Measurements from ENCODE around the gene IFNW1. TPM values are rescaled to one million over a fixed set of nuclear protein-coding genes. Genes with fewer than 3 reads are reported as not detected.
"Not testable (repeated sequence)": the region's sequence is repeated elsewhere in the genome, so short reads cannot be mapped to it uniquely, and the experiment has no call there.

Gene IFNW1
- total RNA-seq: not detected
- long read RNA-seq, donor 1: 0 reads
- long read RNA-seq, donor 2: 0 reads

DNA sequence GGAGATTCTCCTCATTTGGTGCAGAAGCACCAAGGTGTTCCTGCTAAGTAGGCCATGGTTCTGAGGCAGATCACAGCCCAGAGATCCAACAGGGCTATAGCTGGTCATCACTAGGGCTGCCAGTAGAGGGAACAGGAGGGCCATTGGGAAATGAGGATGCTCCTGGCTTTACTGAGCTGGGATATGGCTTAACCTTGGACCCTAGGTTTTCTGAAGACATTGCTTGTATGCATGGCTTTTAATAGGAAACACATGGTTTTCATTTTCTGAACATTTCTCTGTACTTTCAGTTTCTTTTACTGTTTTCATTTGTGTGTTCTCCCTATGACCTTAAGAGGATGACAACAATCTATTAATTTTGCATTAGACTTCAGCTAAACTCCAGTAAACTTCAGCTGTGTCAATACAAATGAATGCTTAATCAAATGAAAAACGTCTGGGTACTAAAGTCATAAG, at the start of gene IFNW1:
IFNW1 (minus strand) TSS at position 406 of the 456 bp plus-strand sequence; CDS start at position 144, 262 bp downstream.
- intact Hi-C loops (cut with DNase I): no loop called here
- no peak for DNase-seq (ENCODE audit: low spot score)

- intact Hi-C loops (cut with DNase I): not testable (repeated sequence)
Observed at GRCh38 chr9:21187487-21187886, 45.9 kb upstream of the IFNW1 start, which contains the start of gene IFNA4. Gene IFNA4, minus strand, starts transcription at chr9:21187587. Its CDS starts 56 bp downstream, at chr9:21187531.

DNA sequence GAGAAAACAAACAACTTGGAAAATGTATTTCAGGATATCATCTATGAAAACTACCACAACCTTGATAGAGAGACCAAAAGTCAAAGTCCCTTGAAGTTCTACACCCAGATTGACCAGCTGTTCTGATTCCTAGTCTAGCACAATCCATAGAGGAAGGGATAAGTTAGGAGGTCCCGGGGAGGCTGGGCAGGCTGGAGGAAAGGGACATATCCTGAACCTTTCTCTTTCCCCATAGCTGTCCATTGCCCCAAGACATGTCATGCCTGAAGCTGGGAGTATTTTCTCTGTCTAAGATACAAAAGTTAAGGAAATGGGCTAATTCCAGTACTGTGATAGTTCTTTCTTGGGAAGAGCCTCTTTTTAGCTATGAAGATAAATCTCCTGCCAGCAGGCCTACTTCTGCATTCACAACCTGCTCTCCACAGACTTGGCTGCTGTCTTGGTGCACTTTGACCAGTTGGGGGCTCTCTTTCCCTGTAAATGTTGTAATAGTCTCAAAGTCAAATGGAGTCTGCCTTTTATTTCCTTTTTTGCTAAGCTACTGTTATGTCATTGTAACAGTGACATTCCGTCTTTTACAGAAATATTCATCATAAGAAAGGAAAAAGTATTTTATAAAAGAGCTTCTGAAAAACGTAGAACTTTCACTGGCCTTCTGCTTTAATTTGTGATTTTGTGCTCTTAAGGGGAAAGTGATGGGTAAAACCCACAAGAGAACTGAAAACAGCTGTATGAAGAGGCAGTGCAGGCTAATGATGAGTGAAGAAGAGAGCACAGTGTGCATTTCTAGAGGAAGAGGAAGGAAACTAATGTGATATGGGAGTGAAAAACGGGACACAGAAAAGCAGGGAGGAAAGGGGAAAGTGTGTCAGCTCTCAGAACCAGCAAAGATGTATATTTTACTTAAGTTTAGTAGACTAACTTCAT, 41.4 kb upstream of the IFNW1 start:
- DNase-seq (ENCODE audit: low spot score); intact Hi-C loops (cut with DNase I): not testable (repeated sequence)

More at GRCh38 chr9:21187487-21187886, 45.9 kb upstream of the IFNW1 start, which contains the start of gene IFNA4:
- DNase-seq (ENCODE audit: low spot score): not testable (repeated sequence)

GRCh38 chr9:21174671-21175070, 33.0 kb upstream of the IFNW1 start:
- no peak for DNase-seq (ENCODE audit: low spot score)
- intact Hi-C loops (cut with DNase I): no loop called here

DNA sequence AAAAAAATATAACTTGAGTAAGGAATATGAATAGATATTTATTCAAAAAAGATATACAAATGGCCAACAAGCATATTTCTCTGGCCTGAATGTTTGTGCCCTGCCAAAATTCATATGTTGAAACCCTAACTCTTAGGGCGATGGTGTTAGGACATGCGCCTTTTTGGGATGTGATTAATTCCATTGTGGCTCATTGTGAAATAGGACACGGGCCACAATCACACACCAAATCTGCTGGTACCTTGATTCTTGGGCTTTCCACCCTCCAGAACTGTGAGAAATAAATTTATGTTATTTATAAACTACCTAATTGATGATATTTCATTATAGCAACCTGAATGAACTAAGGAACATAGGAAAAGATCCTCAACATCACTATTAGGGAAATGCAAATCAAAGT, 30.5 kb upstream of the IFNW1 start:
- no peak for DNase-seq (ENCODE audit: low spot score)
- intact Hi-C loops (cut with DNase I): no loop called here

GRCh38 chr9:21171351-21171750, 29.7 kb upstream of the IFNW1 start:
- intact Hi-C loops (cut with DNase I): no loop called here
- no peak for DNase-seq (ENCODE audit: low spot score)

- intact Hi-C loops (cut with DNase I); DNase-seq (ENCODE audit: low spot score): not testable (repeated sequence)
Observed at GRCh38 chr9:21166560-21166959, 24.9 kb upstream of the IFNW1 start, which contains the start of gene IFNA21. Gene IFNA21, minus strand, starts transcription at chr9:21166660. Its CDS starts 48 bp downstream, at chr9:21166612.

DNA sequence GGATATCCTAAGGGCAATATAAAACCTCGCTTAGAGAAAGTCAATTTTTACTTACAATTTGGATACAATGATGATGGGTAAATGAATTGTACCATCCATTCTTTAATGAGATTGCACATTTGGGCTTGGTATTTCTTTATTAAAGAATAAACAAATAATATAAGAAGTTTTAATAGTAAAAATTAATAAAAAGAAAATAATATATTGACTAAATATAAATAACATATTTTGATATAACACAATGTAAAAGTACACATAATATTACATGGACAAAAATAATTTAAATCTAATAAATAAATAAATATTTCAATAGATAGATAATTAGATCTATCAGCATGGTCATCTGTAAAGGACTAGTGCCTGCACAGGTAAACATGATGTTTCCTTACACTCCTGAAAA, 23.9 kb upstream of the IFNW1 start:
- intact Hi-C loops (cut with DNase I): no loop called here
- no peak for DNase-seq (ENCODE audit: low spot score)

DNA sequence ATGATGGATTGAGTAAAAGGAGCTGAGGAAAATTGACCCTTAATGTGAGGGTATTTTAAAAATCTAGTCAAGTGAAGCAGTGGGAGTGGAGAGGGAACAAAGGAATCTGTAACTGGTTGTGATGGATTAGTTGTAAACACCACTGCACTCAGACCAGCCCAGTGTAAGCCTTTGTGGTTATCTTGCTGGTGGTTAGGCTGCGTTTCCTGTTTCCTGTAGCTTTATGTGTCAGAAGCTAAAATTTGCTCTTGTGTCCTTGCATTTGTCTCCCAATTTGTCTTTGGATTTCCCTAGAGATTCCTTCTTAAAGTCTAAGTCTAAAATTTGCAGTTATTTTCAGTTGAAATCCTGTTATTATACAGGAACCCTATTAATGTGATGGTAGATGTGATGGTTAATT, 18.5 kb upstream of the IFNW1 start:
- DNase-seq (ENCODE audit: low spot score): no peak
- intact Hi-C loops (cut with DNase I): no loop called here

GRCh38 chr9:21155501-21155900, 13.9 kb upstream of the IFNW1 start:
- no peak for DNase-seq (ENCODE audit: low spot score)

DNA sequence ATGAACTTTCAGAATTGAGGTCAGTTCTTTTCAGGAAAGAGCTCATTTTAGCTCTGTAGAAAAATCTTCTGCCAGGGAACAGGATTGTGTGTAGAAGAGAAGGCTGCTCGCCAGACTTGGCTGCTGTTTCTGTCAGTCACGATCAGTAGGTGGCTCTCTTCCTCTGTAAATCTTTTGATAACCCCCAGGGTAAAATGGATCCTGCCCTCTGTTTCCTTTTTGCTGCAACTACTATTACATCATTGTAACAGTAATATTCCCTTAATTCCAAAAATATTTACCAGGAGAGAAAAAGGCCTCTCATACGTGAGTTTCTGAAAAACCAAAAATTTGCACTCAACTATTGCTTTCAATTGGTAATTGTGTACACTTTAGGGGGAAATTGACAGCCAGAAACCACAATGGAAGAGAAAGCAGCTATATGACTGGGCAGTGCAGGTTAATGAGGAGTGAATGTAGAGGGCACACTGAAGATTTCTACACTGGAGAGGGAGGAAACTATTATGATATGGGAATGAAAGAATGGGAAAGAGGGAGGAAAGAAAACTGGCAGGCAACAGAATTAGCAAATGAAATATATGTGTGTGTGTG, 12.5 kb upstream of the IFNW1 start:
- DNase-seq (ENCODE audit: low spot score): no peak
- intact Hi-C loops (cut with DNase I): no loop called here

More at GRCh38 chr9:21155501-21155900, 13.9 kb upstream of the IFNW1 start:
- intact Hi-C loops (cut with DNase I): no loop called here

- intact Hi-C loops (cut with DNase I): no loop called here
- no peak for DNase-seq (ENCODE audit: low spot score)
Observed at GRCh38 chr9:21153336-21154017, 11.8 kb upstream of the IFNW1 start.

GRCh38 chr9:21144603-21145002, 3.0 kb upstream of the IFNW1 start:
- DNase-seq (ENCODE audit: low spot score): no peak
- intact Hi-C loops (cut with DNase I): no loop called here

GRCh38 chr9:21137020-21137419, 4.6 kb downstream of the IFNW1 start:
- intact Hi-C loops (cut with DNase I): no loop called here
- no peak for DNase-seq (ENCODE audit: low spot score)

GRCh38 chr9:21135736-21136135, 5.9 kb downstream of the IFNW1 start:
- no peak for DNase-seq (ENCODE audit: low spot score)
- intact Hi-C loops (cut with DNase I): no loop called here

DNA sequence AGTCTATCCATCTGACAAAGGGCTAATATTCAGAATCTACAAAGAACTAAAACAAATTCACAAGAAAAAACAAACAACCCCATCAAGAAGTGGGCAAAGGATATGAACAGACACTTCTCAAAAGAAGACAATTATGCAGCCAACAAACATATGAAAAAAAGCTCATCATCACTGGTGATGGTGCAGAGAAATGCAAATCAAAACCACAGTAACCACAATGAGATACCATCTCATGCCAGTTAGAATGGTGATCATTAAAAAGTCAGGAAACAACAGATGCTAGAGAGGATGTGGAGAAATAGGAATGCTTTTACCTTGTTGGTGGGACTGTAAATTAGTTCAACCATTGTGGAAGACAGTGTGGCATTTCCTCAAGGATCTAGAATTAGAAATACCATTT, 13.4 kb downstream of the IFNW1 start:
- intact Hi-C loops (cut with DNase I): not testable (repeated sequence)

GRCh38 chr9:21121595-21122251, 19.9 kb downstream of the IFNW1 start:
- no peak for DNase-seq (ENCODE audit: low spot score)
- intact Hi-C loops (cut with DNase I): no loop called here

More for the DNA sequence above, 13.4 kb downstream of the IFNW1 start:
- DNase-seq (ENCODE audit: low spot score): not testable (repeated sequence)

GRCh38 chr9:21121079-21121478, 20.6 kb downstream of the IFNW1 start:
- intact Hi-C loops (cut with DNase I): no loop called here
- DNase-seq (ENCODE audit: low spot score): no peak

Measured in posterior vena cava (tissue), 2 donors.